Choroid plexus epithelial cell (primary cell): ENCODE measurements around the gene SVOPL.

ENCODE experiments used
- DNase-seq: peaks from one replicate; pipeline ENCODE4 v3.0.0-alpha.2; 2010; ENCODE audit warnings: low read depth
- H3K4me3 ChIP-seq: 2 replicates; pipeline ENCODE4 v1.5.1; 2011; ENCODE audit warnings: low read depth, mild to moderate bottlenecking, control low read depth, low read length, moderate library complexity
- CTCF ChIP-seq: conservative IDR thresholded peaks from 2 replicates; pipeline ENCODE4 v1.5.1; 2011; ENCODE audit warnings: low read depth, mild to moderate bottlenecking, control low read depth, inconsistent platforms, low read length, moderate library complexity

The SVOPL gene

GRCh38 chr7:138684340-138684739 is 16.8 kb downstream of the SVOPL start:
- DNase-seq = peak; percentile 7
- no peak overlapping the region for H3K4me3 ChIP-seq
- TF ChIP-seq CTCF = no peak

- no peak for TF ChIP-seq CTCF
- H3K4me3 ChIP-seq = no peak overlapping the region
- no peak for DNase-seq
Observed at GRCh38 chr7:138679793-138680192, 21.4 kb downstream of the SVOPL start.

GRCh38 chr7:138670594-138670993 is 30.6 kb downstream of the SVOPL start:
- no peak overlapping the region for H3K4me3 ChIP-seq
- TF ChIP-seq CTCF = no peak
- no peak for DNase-seq

GRCh38 chr7:138669364-138669763 is 31.8 kb downstream of the SVOPL start:
- no peak for DNase-seq
- H3K4me3 ChIP-seq = no peak overlapping the region
- no peak for TF ChIP-seq CTCF

GRCh38 chr7:138668946-138669345 is 32.2 kb downstream of the SVOPL start:
- no peak overlapping the region for H3K4me3 ChIP-seq
- no peak for DNase-seq
- no peak for TF ChIP-seq CTCF

GRCh38 chr7:138668229-138668596 is 32.9 kb downstream of the SVOPL start:
- TF ChIP-seq CTCF = no peak
- DNase-seq = no peak
- no peak overlapping the region for H3K4me3 ChIP-seq

- DNase-seq = no peak
- H3K4me3 ChIP-seq = no peak overlapping the region
- no peak for TF ChIP-seq CTCF
Observed at GRCh38 chr7:138667535-138668228, 33.5 kb downstream of the SVOPL start.
